GM12864 (cell line): ENCODE measurements around the gene XDH.

Experiments
- DNase-seq: peaks from one replicate; pipeline ENCODE4 v3.0.0-alpha.2; 2011; ENCODE audit warnings: low read depth
- H3K4me3 ChIP-seq: 2 replicates; pipeline ENCODE4 v1.5.1; 2011; ENCODE audit warnings: mild to moderate bottlenecking, low read depth, low read length, control low read depth
- CTCF ChIP-seq: IDR thresholded peaks from 2 replicates; pipeline ENCODE4 v1.5.1; 2011; ENCODE audit warnings: low read depth, mild to moderate bottlenecking, moderate library complexity, low read length, control low read depth, inconsistent platforms; ENCODE audit errors: missing control alignments

XDH gene

GRCh38 chr2:31406593-31407385, 7.8 kb downstream of the XDH start:
- no peak overlapping the region for H3K4me3 ChIP-seq
- no peak for TF ChIP-seq CTCF
- no peak for DNase-seq

GRCh38 chr2:31404827-31405226, 9.7 kb downstream of the XDH start:
- no peak for DNase-seq
- H3K4me3 ChIP-seq = no peak overlapping the region
- TF ChIP-seq CTCF = no peak

GRCh38 chr2:31404302-31404701, 10.2 kb downstream of the XDH start:
- TF ChIP-seq CTCF = no peak
- no peak for DNase-seq
- H3K4me3 ChIP-seq = no peak overlapping the region

GRCh38 chr2:31402388-31402787, 12.2 kb downstream of the XDH start:
- H3K4me3 ChIP-seq = no peak overlapping the region
- no peak for DNase-seq
- TF ChIP-seq CTCF = no peak

- no peak overlapping the region for H3K4me3 ChIP-seq
- TF ChIP-seq CTCF = no peak
- no peak for DNase-seq
Measured at GRCh38 chr2:31401580-31401979, 13.0 kb downstream of the XDH start.

- no peak overlapping the region for H3K4me3 ChIP-seq
- no peak for DNase-seq
- TF ChIP-seq CTCF = no peak
Measured at GRCh38 chr2:31398881-31399280, 15.7 kb downstream of the XDH start.

GRCh38 chr2:31397094-31397493, 17.4 kb downstream of the XDH start:
- no peak for TF ChIP-seq CTCF
- DNase-seq = no peak

More at GRCh38 chr2:31397094-31397493, 17.4 kb downstream of the XDH start:
- no peak overlapping the region for H3K4me3 ChIP-seq
